PFSK-1 (cell line): ENCODE data around the gene VMA21.

Source experiments
- FOXP2 ChIP-seq: optimal IDR thresholded peaks from 2 replicates; pipeline ENCODE3; 2011; ENCODE audit warnings: borderline replicate concordance, control low read depth, inconsistent platforms; ENCODE audit not compliant: insufficient read depth; ENCODE audit errors: extremely low read length, extremely low read depth
- POLR2AphosphoS5 ChIP-seq: IDR thresholded peaks from 2 replicates; pipeline ENCODE4 v1.6.1; 2012; ENCODE audit warnings: low read depth, mild to moderate bottlenecking, control low read depth, low read length, moderate library complexity
- REST ChIP-seq, 2 experiments: IDR thresholded peaks; 2 replicates each; pipeline versions ENCODE4 v1.6.1 to v1.8.0; 2011 to 2012; ENCODE audit warnings: low read depth in 2 of 2, low read length in 2 of 2, control low read depth in 1 of 2, inconsistent platforms in 1 of 2, mild to moderate bottlenecking in 1 of 2, moderate library complexity in 1 of 2; ENCODE audit not compliant: insufficient read depth in 1 of 2
- SIN3A ChIP-seq: IDR thresholded peaks from 2 replicates; pipeline ENCODE4 v1.6.1; 2012; ENCODE audit warnings: mild to moderate bottlenecking, low read length, moderate library complexity, borderline replicate concordance; ENCODE audit not compliant: insufficient read depth
- TAF1 ChIP-seq: IDR thresholded peaks from 2 replicates; pipeline ENCODE4 v1.6.1; 2012; ENCODE audit warnings: low read length, control low read depth, borderline replicate concordance; ENCODE audit not compliant: insufficient read depth

- TF ChIP-seq POLR2AphosphoS5 = no peak
- no peak for TF ChIP-seq TAF1
- no peak for TF ChIP-seq SIN3A
- no peak for TF ChIP-seq REST (IDR thresholded peaks at IDR 0.05; ENCODE audit: insufficient read depth in 1 of 2, low read depth in 2 of 2, low read length in 2 of 2)
- TF ChIP-seq FOXP2 = no peak
Measured at GRCh38 chrX:151419782-151420181, 22.8 kb downstream of the VMA21 start.
